DOHH2 (cell line): Measurements from ENCODE around the gene CLDN1.

Experiments
- EZH2phosphoT487 ChIP-seq: fragments of 200-600 bp; sonication (generic); IDR thresholded peaks from 2 replicates; pipeline ENCODE4 v1.6.1; 2017; ENCODE audit warnings: borderline replicate concordance, mild to moderate bottlenecking, antibody characterized with exemption, low read length, moderate library complexity, mixed read lengths
- TF ChIP-seq, protein P1 (sequence below): fragments of 200-600 bp; sonication (generic); IDR thresholded peaks from one replicate; pipeline ENCODE4 v1.5.1; 2014; ENCODE audit warnings: antibody characterized with exemption, mild to moderate bottlenecking, low read depth, low read length; ENCODE audit not compliant: poor library complexity, severe bottlenecking

DNA sequence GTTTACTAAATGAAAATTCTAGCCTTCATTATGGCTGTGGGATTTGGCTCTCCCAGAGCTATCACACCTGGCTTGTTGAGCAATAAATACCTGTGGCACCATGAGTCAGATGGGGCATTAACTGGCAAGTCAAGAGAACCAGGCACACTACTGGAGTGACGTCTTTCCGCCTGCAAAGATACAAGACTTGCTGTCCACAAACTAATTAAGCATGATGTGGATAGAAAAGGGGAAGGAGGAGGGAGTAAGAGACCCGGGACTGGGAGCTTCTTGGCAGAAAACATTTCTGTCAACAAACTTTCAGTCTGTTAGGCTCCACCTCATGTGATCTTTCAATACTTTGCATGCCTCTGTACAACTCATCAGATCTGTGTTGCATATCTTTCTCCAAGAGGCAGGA is 56.5 kb downstream of the CLDN1 start:
- TF ChIP-seq, protein P1, sequence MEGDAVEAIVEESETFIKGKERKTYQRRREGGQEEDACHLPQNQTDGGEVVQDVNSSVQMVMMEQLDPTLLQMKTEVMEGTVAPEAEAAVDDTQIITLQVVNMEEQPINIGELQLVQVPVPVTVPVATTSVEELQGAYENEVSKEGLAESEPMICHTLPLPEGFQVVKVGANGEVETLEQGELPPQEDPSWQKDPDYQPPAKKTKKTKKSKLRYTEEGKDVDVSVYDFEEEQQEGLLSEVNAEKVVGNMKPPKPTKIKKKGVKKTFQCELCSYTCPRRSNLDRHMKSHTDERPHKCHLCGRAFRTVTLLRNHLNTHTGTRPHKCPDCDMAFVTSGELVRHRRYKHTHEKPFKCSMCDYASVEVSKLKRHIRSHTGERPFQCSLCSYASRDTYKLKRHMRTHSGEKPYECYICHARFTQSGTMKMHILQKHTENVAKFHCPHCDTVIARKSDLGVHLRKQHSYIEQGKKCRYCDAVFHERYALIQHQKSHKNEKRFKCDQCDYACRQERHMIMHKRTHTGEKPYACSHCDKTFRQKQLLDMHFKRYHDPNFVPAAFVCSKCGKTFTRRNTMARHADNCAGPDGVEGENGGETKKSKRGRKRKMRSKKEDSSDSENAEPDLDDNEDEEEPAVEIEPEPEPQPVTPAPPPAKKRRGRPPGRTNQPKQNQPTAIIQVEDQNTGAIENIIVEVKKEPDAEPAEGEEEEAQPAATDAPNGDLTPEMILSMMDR = no peak
- TF ChIP-seq EZH2phosphoT487 = no peak
